Endothelial cell of umbilical vein (primary cell): ENCODE data around the gene BMPER. TPM values are rescaled to one million over a fixed set of nuclear protein-coding genes. Genes with fewer than 3 reads are reported as not detected.

Source experiments
- BruUV-seq: library from RNA; stranded (reverse); fragments of 400-500 nt; replicated peaks from 2 replicates; lab custom pipeline; 2021; lab: Mats Ljungman, UMichigan
- CTCF ChIA-PET: fragments of 300-600, 350-600 bp; sonication (Branson Sonifier 250); formaldehyde crosslinking; loops from one replicate; lab custom pipeline; 2021; ENCODE audit warnings: antibody characterized with exemption, inconsistent platforms; lab: Charles Lee
- POLR2A ChIA-PET: fragments of 300-600, 350-600 bp; sonication (Branson Sonifier 250); formaldehyde crosslinking; loops from one replicate; lab custom pipeline; 2021; ENCODE audit warnings: antibody characterized with exemption, inconsistent platforms; lab: Charles Lee
- DNase-seq: peaks from one replicate; pipeline ENCODE4 v3.0.0-alpha.2; 2011; ENCODE audit warnings: low read depth, low spot score
- FAIRE-seq: peaks from 2 replicates; lab custom pipeline; 2011; peaks lifted over from hg19 to GRCh38; lab: Jason Lieb, UNC
- H2AFZ ChIP-seq: 2 replicates; pipeline ENCODE4 v1.6.0; 2012; ENCODE audit warnings: low read depth, low read length, control low read depth, inconsistent platforms
- H3K27ac ChIP-seq: 2 replicates; pipeline ENCODE4 v1.5.1; 2011; ENCODE audit warnings: low read depth, mild to moderate bottlenecking, control low read depth, low read length, moderate library complexity; ENCODE audit not compliant: insufficient read depth
- H3K27me3 ChIP-seq, 2 experiments: 2 replicates each; pipeline versions ENCODE4 v1.6.0 to v1.6.1; 2011; ENCODE audit warnings: low read length in 2 of 2, mixed read lengths in 1 of 2; ENCODE audit not compliant: control insufficient read depth in 2 of 2, insufficient read depth in 2 of 2
- H3K36me3 ChIP-seq, 2 experiments: 2 replicates in 1 of 2; 3 replicates in 1 of 2; pipeline ENCODE4 v1.5.1; 2011; ENCODE audit warnings: low read length in 2 of 2, mild to moderate bottlenecking in 1 of 2, moderate library complexity in 1 of 2; ENCODE audit not compliant: control insufficient read depth in 2 of 2, insufficient read depth in 2 of 2; ENCODE audit errors: extremely low read depth in 1 of 2
- H3K4me1 ChIP-seq: 3 replicates; pipeline ENCODE4 v1.5.1; 2011; ENCODE audit warnings: mild to moderate bottlenecking, low read length; ENCODE audit not compliant: control insufficient read depth, insufficient read depth; ENCODE audit errors: extremely low read depth
- H3K4me2 ChIP-seq: 2 replicates; pipeline ENCODE4 v1.6.1; 2011; ENCODE audit warnings: low read length, control low read depth, mixed read lengths; ENCODE audit not compliant: insufficient read depth
- H3K4me3 ChIP-seq, 3 experiments: fragments of 200-600 bp in 1 of 3; sonication (generic), shearing (Covaris generic) in 1 of 3; replicated peaks in 1 of 3; 2 replicates each; pipeline ENCODE4 v1.5.1; 2011 to 2016; ENCODE audit warnings: control low read depth in 3 of 3, low read length in 3 of 3, mild to moderate bottlenecking in 2 of 3, inconsistent platforms in 1 of 3, low read depth in 1 of 3, moderate library complexity in 1 of 3; ENCODE audit not compliant: insufficient read depth in 1 of 3
- H3K79me2 ChIP-seq: 2 replicates; pipeline ENCODE4 v1.6.0; 2012; ENCODE audit warnings: low read length, inconsistent platforms; ENCODE audit not compliant: control insufficient read depth, insufficient read depth
- H3K9ac ChIP-seq: replicated peaks from 2 replicates; pipeline ENCODE3; 2011; ENCODE audit warnings: low read length, control low read depth; ENCODE audit not compliant: insufficient read depth; ENCODE audit errors: extremely low read depth
- H3K9me1 ChIP-seq: replicated peaks from 3 replicates; pipeline ENCODE4 v1.6.0; 2011; ENCODE audit warnings: mild to moderate bottlenecking, low read length; ENCODE audit not compliant: control insufficient read depth, insufficient read depth; ENCODE audit errors: extremely low read depth
- H3K9me3 ChIP-seq: replicated peaks from 2 replicates; pipeline ENCODE4 v1.5.1; 2012; ENCODE audit warnings: low read length, inconsistent platforms; ENCODE audit not compliant: control insufficient read depth, insufficient read depth
- H4K20me1 ChIP-seq: replicated peaks from 2 replicates; pipeline ENCODE3; 2011; ENCODE audit warnings: mild to moderate bottlenecking, low read length; ENCODE audit not compliant: control insufficient read depth, insufficient read depth; ENCODE audit errors: extremely low read depth
- EZH2 ChIP-seq: IDR thresholded peaks from 2 replicates; pipeline ENCODE4 v1.6.1; 2012; ENCODE audit warnings: borderline replicate concordance, low read depth, mild to moderate bottlenecking, moderate library complexity, low read length, inconsistent platforms; ENCODE audit not compliant: severe bottlenecking
- FOS ChIP-seq: IDR thresholded peaks from 2 replicates; pipeline ENCODE4 v1.6.1; 2011; ENCODE audit warnings: mild to moderate bottlenecking, low read length, moderate library complexity, borderline replicate concordance; ENCODE audit not compliant: insufficient read depth
- GATA2 ChIP-seq: IDR thresholded peaks from 2 replicates; pipeline ENCODE4 v1.7.0; 2011; ENCODE audit warnings: low read depth, mild to moderate bottlenecking, moderate library complexity, mixed read lengths, low read length; ENCODE audit not compliant: insufficient read length, insufficient read depth
- JUN ChIP-seq: IDR thresholded peaks from 2 replicates; pipeline ENCODE4 v1.6.1; 2011; ENCODE audit warnings: borderline replicate concordance, low read depth; ENCODE audit not compliant: insufficient read length, insufficient read depth
- MYC ChIP-seq: IDR thresholded peaks from one replicate; pipeline ENCODE4 v1.6.1; 2011; ENCODE audit warnings: mild to moderate bottlenecking, low read depth, low read length
- POLR2A ChIP-seq: IDR thresholded peaks from 2 replicates; pipeline ENCODE4 v1.6.1; 2012; ENCODE audit warnings: low read depth, mild to moderate bottlenecking, control low read depth, low read length
- POLR2AphosphoS5 ChIP-seq: IDR thresholded peaks from 2 replicates; pipeline ENCODE4 v1.6.1; 2012; ENCODE audit warnings: low read depth, mild to moderate bottlenecking, control low read depth, low read length, moderate library complexity; ENCODE audit not compliant: insufficient read depth
- dilution Hi-C: fragments of 300-500 bp; cut with MboI; formaldehyde crosslinking; loops from one replicate; pipeline ENCODE4 v1.15.0; 2019; ENCODE audit warnings: low sequenced_read_pairs; ENCODE audit not compliant: extremely low pct_ligation_motif_present
- intact Hi-C: fragments of 100-400 bp; cut with micrococcal nuclease; formaldehyde crosslinking; loops from one replicate; pipeline ENCODE4 v1.10.0; 2022
- polyA plus RNA-seq, 4 experiments: library from polyadenylated mRNA; depleted of rRNA in 3 of 4; stranded (reverse) in 3 of 4; unstranded in 1 of 4; fragments of >200 nt; gene quantifications; 2 replicates each; pipeline versions ENCODE4 v1.2.1 to v1.2.3, GENCODE V29; 2011 to 2012; ENCODE audit warnings: missing spikeins in 1 of 4
- total RNA-seq: library from RNA; stranded (reverse); gene quantifications from 2 replicates; pipeline ENCODE4 v1.2.3, GENCODE V29; 2021
- TF ChIP-seq, protein P1 (sequence below), 2 donors: IDR thresholded peaks; 1 replicate in 1 of 2; 2 replicates in 1 of 2; pipeline ENCODE4 v1.5.1; 2011; ENCODE audit warnings: low read length in 2 of 2, mild to moderate bottlenecking in 2 of 2, moderate library complexity in 2 of 2, control low read depth in 1 of 2, inconsistent platforms in 1 of 2, low read depth in 1 of 2; ENCODE audit not compliant: insufficient read depth in 1 of 2; ENCODE audit errors: extremely low read depth in 1 of 2
- TF ChIP-seq, protein P2 (sequence below): IDR thresholded peaks from 2 replicates; pipeline ENCODE4 v1.6.1; 2011; ENCODE audit not compliant: insufficient read depth, insufficient read length

The BMPER gene
- total and polyA plus RNA-seq, 2 donors (not counting 3 experiments of a cell fraction or from before 2014, with no cell fraction given) = 0.10 to 0.13 TPM

DNA sequence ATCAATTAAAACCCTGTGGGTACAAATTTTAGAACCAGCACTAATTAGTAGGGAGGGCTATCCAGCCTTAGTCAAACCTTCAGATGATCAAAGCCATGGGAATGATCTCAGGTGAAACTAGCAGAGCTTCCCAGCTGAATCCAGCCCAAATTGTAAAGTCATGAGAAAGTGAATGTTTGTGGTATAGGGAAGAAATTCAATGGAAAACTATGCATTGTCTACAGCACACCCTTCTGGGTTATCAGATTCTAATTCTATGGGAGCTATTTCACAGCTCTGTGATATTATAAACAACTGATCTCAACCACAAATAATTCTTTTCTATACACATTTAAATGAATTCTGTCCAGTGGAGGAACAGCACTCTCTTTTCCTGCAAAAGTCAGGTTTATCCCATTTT is 24.6 kb upstream of the BMPER start:
- no peak for FAIRE-seq
- POLR2A ChIA-PET = no interaction called here

DNA sequence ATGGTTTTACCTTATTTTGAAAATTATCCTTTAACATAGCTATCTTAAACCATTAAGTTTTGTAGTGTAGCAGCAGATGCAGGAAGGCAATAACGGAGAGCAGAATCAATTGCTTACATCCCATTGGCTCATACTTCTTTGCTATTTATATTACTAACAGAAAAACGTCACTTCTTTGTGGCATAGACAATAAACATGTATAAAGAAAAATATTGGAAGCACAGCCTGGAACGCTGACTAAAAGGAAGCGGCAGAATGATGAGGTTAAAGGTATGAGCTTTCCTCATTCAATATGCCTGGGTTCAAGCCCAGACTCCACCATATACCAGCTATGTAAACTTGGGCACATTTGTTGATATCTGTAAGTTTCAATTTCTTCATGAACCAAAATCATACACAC is 24.0 kb upstream of the BMPER start:
- no peak for DNase-seq
- Histone ChIP-seq H3K4me2 (no peak overlapping the region), H3K36me3 (no peaks in the 10 kb centered on the region), H3K9me3 (no peaks in the 10 kb centered on the region), H4K20me1 (no peaks in the 10 kb centered on the region), H3K27me3 (no peaks in the 10 kb centered on the region), H3K79me2 (no peaks in the 10 kb centered on the region), H3K4me1 (no peaks in the 10 kb centered on the region), H3K27ac (no peak overlapping the region), H3K4me3 (no peak overlapping the region), H3K9ac (no peak overlapping the region), H3K9me1 (no peaks in the 10 kb centered on the region), H2AFZ (no peak overlapping the region)
- intact Hi-C loops = no loop called here
- TF ChIP-seq FOS (no peak), JUN (no peak), MYC (no peak), GATA2 (no peak), EZH2 (no peak), POLR2A (no peak), POLR2AphosphoS5 (no peak)
- TF ChIP-seq, protein P1, sequence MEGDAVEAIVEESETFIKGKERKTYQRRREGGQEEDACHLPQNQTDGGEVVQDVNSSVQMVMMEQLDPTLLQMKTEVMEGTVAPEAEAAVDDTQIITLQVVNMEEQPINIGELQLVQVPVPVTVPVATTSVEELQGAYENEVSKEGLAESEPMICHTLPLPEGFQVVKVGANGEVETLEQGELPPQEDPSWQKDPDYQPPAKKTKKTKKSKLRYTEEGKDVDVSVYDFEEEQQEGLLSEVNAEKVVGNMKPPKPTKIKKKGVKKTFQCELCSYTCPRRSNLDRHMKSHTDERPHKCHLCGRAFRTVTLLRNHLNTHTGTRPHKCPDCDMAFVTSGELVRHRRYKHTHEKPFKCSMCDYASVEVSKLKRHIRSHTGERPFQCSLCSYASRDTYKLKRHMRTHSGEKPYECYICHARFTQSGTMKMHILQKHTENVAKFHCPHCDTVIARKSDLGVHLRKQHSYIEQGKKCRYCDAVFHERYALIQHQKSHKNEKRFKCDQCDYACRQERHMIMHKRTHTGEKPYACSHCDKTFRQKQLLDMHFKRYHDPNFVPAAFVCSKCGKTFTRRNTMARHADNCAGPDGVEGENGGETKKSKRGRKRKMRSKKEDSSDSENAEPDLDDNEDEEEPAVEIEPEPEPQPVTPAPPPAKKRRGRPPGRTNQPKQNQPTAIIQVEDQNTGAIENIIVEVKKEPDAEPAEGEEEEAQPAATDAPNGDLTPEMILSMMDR (IDR thresholded peaks at IDR 0.05; ENCODE audit: extremely low read depth in 1 of 2, insufficient read depth in 1 of 2, low read depth in 1 of 2, low read length in 2 of 2) = no peak
- TF ChIP-seq, protein P2, sequence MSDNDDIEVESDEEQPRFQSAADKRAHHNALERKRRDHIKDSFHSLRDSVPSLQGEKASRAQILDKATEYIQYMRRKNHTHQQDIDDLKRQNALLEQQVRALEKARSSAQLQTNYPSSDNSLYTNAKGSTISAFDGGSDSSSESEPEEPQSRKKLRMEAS = no peak
- ChIA-PET CTCF (no interaction called here), POLR2A (no interaction called here)
- FAIRE-seq = no peak
- dilution Hi-C loops = no loop called here
- BruUV-seq = no TSS peak

More for the DNA sequence above, 24.6 kb upstream of the BMPER start:
- Histone ChIP-seq H3K9me1 (no peaks in the 10 kb centered on the region), H3K4me1 (no peaks in the 10 kb centered on the region), H3K27me3 (no peaks in the 10 kb centered on the region), H4K20me1 (no peaks in the 10 kb centered on the region), H3K27ac (no peak overlapping the region), H3K79me2 (no peaks in the 10 kb centered on the region), H3K4me3 (no peak overlapping the region), H3K36me3 (no peaks in the 10 kb centered on the region), H2AFZ (no peak overlapping the region), H3K4me2 (no peak overlapping the region), H3K9me3 (no peaks in the 10 kb centered on the region), H3K9ac (no peak overlapping the region)
- BruUV-seq = no TSS peak
- intact Hi-C loops = no loop called here
- no peak for DNase-seq
- TF ChIP-seq MYC (no peak), GATA2 (no peak)
- dilution Hi-C loops = no loop called here
- CTCF ChIA-PET = no interaction called here
